AG04449 (cell line): ENCODE results near the gene UBASH3B.

Experiments
- CTCF ChIA-PET: fragments of 350-600 bp; formaldehyde crosslinking; extraction: SDS; loops from one replicate; lab custom pipeline; 2021; ENCODE audit warnings: antibody characterized with exemption; lab: Yijun Ruan, JAX
- POLR2A ChIA-PET: fragments of 400-600, 350-600 bp; formaldehyde crosslinking; extraction: SDS; loops from one replicate; lab custom pipeline; 2020; ENCODE audit warnings: antibody characterized with exemption, inconsistent platforms; lab: Yijun Ruan, JAX
- DNase-seq: peaks from one replicate; pipeline ENCODE4 v3.0.0-alpha.2; 2010; ENCODE audit warnings: low read depth, low spot score
- H3K4me3 ChIP-seq: 2 replicates; pipeline ENCODE4 v1.5.1; 2011; ENCODE audit warnings: low read depth, mild to moderate bottlenecking, control low read depth, low read length
- TF ChIP-seq, protein P1 (sequence below): IDR thresholded peaks from one replicate; pipeline ENCODE4 v1.5.1; 2011; ENCODE audit warnings: mild to moderate bottlenecking, moderate library complexity, low read length, control low read depth, inconsistent platforms; ENCODE audit not compliant: insufficient read depth; ENCODE audit errors: missing control alignments

Gene UBASH3B

DNA sequence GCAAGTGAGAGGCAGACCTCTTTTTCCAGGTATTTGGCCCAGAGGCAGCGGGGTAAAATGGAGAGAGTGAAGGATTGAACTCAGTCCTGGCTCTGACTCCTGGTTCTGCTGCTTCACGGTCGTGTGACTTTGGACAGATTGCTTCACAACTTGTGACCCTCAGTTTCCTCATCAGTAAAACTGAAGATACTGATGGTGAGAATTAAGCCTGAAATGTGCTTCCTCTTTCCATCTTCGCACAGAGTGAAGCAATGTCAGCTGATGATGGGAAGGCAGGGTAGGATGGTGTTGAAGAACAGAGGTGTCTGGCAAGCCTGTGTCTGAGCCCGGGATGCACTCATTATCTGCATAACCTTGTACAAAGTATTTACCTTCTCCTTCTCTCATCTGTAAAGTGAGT lies 59.0 kb downstream of the UBASH3B start:
- no peak for DNase-seq
- POLR2A ChIA-PET: no interaction called here

GRCh38 chr11:122715548-122716440 lies 60.3 kb downstream of the UBASH3B start:
- ChIA-PET CTCF (interaction anchor here (1.1 to 1.9 kb wide), 4 partner anchors 9 to 137 kb away, joined by 3 to 10 read pairs (median 4); no protein-coding TSS in a partner anchor), POLR2A (no interaction called here)
- TF ChIP-seq, protein P1, sequence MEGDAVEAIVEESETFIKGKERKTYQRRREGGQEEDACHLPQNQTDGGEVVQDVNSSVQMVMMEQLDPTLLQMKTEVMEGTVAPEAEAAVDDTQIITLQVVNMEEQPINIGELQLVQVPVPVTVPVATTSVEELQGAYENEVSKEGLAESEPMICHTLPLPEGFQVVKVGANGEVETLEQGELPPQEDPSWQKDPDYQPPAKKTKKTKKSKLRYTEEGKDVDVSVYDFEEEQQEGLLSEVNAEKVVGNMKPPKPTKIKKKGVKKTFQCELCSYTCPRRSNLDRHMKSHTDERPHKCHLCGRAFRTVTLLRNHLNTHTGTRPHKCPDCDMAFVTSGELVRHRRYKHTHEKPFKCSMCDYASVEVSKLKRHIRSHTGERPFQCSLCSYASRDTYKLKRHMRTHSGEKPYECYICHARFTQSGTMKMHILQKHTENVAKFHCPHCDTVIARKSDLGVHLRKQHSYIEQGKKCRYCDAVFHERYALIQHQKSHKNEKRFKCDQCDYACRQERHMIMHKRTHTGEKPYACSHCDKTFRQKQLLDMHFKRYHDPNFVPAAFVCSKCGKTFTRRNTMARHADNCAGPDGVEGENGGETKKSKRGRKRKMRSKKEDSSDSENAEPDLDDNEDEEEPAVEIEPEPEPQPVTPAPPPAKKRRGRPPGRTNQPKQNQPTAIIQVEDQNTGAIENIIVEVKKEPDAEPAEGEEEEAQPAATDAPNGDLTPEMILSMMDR: no peak
- no peak overlapping the region; the same call in 1 of the 2 replicates for H3K4me3 ChIP-seq
- no peak for DNase-seq

More for the DNA sequence above, 59.0 kb downstream of the UBASH3B start:
- CTCF ChIA-PET: no interaction called here
- H3K4me3 ChIP-seq: no peak overlapping the region
- TF ChIP-seq, protein P1: no peak

GRCh38 chr11:122717264-122717867 lies 61.8 kb downstream of the UBASH3B start:
- ChIA-PET POLR2A (no interaction called here), CTCF (interaction anchor here (1.8 kb wide), 1 partner anchor 11 kb away, joined by 5 read pairs; no protein-coding TSS in a partner anchor)
- H3K4me3 ChIP-seq: no peak overlapping the region
- TF ChIP-seq, protein P1: no peak
- no peak for DNase-seq

DNA sequence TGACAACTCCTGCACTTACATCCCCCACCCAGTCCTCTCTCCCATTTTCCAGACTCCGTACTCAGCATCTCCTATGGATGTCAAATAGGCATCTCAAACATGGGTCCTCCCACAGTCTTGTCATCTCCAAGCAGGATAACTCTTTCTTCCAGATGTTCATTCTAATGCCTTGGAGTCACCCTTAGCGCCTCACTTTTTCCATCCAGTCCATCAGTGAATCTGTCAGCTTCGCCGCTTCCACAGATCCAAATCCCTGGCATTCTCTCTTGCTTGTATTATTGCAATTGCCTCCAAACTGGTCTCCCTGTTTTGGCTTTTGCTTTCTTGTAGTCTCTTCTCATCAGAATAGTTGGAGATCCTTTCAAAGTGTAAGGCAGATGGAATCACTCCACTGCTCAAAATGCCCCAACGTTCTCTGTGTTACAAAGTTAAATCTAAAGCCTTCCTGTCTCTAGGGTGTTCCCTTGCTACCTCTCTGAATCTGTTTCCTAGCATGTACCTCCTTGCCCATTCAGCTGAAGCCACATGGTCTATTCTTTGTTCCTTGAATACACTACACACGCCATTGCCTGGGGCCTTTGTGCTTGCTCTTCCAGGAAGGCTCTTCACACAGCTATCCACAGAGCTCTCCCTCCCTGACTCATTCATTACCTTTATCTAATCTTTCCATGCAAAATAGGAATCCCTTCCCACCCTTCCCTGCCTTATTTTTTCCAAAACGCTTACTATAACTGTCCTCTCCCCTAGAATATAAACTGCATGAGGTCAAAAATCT lies 64.8 kb downstream of the UBASH3B start:
- CTCF ChIA-PET: interaction anchor here (1.1 to 2.4 kb wide), 4 partner anchors 7 to 14 kb away, joined by 3 to 8 read pairs (median 4); no protein-coding TSS in a partner anchor
- POLR2A ChIA-PET: no interaction called here
- H3K4me3 ChIP-seq: no peak overlapping the region
- no peak for DNase-seq
- TF ChIP-seq, protein P1: no peak

DNA sequence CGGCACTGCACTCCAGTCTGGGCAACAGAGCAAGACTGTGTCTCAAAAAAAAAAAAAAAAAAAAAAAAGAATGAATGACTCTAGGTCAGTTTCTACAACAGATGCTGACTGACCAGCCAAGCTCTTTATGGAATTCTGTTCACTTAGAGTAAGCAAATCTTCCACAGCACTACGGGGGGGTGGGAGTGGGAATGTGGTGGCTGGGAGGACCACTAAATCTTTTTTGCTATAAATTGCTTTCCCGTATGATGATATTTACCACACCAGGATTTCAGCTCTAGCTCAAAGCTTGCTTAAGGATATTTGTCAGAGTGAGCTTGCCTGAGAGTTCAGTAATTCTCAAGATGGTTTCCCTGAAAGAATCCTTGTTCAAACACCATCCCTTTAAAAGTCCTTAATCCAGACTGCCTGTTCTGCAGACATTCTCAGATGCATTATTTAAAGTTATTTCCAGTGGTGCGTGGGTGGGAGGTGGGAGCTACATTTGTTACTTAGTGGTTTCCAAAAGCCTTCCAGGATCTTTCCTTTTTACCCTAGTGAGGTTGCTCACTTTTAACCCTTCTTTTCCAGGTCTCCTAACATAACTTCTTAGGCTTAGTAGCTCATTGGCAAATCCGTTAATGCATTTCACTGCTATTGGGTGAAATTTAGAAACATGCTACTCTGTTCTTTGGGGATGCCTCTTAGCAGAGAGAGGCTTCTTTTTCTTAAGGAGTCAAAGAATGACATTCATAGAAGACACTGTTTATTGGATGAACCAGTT lies 65.9 kb downstream of the UBASH3B start:
- CTCF ChIA-PET: interaction anchor here (0.8 to 2.4 kb wide), 11 partner anchors 8 to 93 kb away, joined by 3 to 8 read pairs (median 3); no protein-coding TSS in a partner anchor

More for the DNA sequence above, 65.9 kb downstream of the UBASH3B start:
- TF ChIP-seq, protein P1: no peak
- H3K4me3 ChIP-seq: no peak overlapping the region
- no peak for DNase-seq
- POLR2A ChIA-PET: interaction anchor here (1.1 to 2.0 kb wide), 3 partner anchors 12 to 60 kb away, joined by 4 to 10 read pairs (median 4); no protein-coding TSS in a partner anchor
